ENCODE data around the gene PDIA6.
"Not testable (repeated sequence)": the region's sequence is repeated elsewhere in the genome, so short reads cannot be mapped to it uniquely, and the experiment has no call there.

The PDIA6 gene

GRCh38 chr2:10832203-10832936 lies 19.8 kb upstream of the PDIA6 start:
- DNase-seq = peak; percentile 94

- no peak for DNase-seq
These were observed 18.9 kb upstream of the PDIA6 start for GRCh38 chr2:10831400-10831985.

DNA sequence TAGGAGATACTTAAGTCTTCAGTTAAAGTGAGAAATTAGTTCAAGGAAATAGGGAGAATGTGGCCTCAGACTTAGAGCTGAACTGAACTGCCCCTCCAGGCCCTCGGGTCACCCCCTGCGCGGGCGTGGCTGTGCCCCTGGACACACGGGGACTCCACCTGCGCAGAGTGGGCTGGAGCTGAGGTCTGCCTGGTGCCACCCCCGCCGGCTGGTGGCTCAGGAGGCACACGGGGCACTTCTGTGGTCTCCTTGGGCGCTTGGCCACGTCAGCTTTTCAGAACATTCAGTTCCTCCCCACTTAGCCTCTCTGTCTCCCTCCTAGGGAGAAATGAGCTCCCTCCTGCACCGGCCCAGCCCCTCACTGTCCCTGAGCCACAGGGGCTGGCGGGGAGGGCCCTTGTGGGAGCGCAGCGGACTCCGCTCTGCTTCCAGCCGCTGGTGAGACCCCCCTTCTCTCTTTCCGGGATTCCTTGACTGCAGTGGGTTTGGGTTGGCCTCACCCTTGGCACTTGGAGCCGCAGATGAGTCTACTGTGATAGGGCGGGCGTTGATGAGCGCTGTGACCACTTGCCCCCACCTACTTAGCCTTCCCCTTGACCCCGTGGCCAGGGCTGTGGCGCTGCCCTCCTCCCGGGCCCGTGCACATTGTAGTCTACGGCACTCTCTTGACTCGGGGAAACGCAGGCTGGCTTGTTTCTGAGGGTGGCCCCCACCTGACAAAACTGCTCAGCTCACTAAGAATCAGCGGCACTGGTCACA lies 18.2 kb upstream of the PDIA6 start:
- DNase-seq = no peak

DNA sequence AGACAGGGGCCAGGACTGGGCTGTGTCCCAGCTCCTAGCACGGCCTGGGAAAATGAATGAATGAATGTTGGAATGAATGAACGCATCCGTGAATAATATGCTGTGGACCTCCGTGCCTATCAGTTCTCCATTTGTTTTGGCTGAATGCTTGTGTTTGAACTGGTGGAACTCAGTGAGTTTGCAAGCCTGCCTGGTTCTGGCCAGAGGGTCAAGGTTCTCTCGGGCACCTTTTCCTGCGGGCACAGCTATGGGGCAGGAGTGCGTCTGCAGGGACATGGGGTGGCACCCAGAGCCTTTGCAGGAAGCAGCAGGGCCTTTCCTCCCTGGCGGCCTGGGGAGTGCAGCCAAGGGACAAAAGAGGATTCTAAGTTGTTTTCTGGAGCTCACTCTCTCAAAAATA lies 17.6 kb upstream of the PDIA6 start:
- DNase-seq = no peak

GRCh38 chr2:10829299-10829698 lies 16.7 kb upstream of the PDIA6 start:
- DNase-seq = no peak

DNA sequence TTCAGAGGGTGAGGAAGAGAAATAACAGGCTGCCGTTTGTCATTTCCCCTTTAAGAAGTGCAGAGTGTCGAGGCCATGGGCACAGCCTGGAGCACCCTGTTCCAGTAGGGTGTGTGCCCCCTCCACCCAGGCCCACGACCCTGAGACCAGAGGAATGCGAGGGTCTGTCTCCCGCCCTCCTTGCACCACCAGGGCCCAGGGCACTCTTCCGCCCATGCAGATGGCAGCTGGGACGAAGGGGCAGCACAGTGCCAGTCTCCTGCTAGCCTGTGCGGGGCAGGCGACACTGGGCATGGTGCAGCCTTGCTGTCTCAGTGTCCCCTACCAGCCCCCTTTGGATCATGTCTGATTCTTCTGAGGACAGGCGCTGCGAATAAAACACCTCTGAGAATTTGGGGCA lies 15.8 kb upstream of the PDIA6 start:
- DNase-seq = no peak

DNA sequence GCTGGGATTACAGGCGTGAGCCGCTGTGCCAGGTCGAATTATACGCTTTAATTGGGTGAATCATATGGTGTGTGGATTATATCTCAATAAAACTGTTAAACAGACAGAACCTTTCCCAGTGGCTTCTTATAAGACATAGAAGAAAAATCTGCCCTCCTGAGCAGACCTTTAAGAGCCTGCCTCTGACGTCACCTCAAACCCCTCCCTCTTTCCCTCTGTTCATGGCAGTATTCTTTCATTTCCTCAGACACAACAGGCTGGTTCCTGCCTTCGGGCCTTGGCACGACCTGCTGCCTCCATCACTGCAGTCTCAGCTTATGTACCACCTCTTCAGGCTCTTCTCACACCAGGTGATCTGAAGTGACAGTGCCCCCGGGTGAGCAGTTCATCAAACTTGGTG lies 14.0 kb upstream of the PDIA6 start:
- no peak for DNase-seq

GRCh38 chr2:10826026-10826425 lies 13.4 kb upstream of the PDIA6 start:
- no peak for DNase-seq

- no peak for DNase-seq
These were observed 11.6 kb upstream of the PDIA6 start for GRCh38 chr2:10824191-10824590.

DNA sequence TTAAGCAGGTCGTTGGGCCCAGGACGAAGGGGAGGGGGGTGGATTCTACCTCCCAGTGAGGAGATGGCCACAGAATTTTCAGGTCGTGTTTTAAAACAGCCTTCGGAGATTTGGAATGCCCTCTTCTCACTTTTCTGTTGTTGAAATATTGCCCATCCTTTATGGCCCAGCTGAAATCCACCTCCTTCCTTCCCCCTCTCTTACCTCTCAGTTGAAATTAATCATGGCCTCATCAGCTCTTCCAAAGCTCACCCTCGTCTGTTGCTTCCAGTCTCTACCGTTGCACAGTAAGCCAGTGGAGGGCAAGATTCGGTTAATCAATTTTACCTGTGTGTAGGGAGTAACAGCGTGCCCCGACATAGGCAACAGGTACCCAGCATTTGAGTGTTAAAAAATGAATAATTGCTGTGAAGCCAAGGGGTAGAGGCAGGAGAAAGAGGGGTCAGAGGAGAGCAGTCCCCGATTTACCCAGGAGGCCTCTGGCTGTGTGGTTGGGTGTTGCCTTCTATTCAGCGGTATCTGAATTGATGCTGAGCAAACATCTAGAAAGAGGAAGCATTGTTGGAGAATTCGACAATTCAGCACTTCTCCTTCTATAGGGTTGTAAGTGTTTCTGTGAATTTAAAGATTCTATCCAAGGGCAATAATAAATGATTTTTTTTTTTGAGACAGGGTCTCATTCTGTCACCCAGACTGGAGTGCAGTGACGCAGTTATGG lies 8.6 kb upstream of the PDIA6 start:
- no peak for DNase-seq

- no peak for DNase-seq
These were observed 8.0 kb upstream of the PDIA6 start for GRCh38 chr2:10820562-10820961.

GRCh38 chr2:10819714-10820314 lies 7.2 kb upstream of the PDIA6 start:
- DNase-seq = no peak

GRCh38 chr2:10818984-10819383 lies 6.4 kb upstream of the PDIA6 start:
- DNase-seq = no peak

DNA sequence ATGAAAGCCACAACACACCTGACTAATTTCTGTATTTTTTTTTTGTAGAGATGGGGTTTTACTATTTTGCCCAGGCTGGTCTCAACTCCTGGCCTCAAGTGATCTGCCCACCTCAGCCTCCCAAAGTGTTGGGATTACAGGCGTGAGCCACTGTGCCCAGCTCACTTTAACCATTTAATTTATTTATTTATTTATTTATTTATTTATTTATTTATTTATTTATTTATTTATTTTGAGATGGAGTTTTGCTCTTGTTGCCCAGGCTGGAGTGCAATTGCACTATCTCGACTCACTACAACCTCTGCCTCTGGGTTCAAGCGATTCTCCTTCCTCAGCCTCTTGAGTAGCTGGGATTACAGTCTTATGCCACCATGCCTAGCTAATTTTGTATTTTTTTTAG lies 5.7 kb upstream of the PDIA6 start:
- DNase-seq = not testable (repeated sequence)

- DNase-seq = peak; percentile 84
These were observed 4.8 kb upstream of the PDIA6 start for GRCh38 chr2:10817413-10817812.

DNA sequence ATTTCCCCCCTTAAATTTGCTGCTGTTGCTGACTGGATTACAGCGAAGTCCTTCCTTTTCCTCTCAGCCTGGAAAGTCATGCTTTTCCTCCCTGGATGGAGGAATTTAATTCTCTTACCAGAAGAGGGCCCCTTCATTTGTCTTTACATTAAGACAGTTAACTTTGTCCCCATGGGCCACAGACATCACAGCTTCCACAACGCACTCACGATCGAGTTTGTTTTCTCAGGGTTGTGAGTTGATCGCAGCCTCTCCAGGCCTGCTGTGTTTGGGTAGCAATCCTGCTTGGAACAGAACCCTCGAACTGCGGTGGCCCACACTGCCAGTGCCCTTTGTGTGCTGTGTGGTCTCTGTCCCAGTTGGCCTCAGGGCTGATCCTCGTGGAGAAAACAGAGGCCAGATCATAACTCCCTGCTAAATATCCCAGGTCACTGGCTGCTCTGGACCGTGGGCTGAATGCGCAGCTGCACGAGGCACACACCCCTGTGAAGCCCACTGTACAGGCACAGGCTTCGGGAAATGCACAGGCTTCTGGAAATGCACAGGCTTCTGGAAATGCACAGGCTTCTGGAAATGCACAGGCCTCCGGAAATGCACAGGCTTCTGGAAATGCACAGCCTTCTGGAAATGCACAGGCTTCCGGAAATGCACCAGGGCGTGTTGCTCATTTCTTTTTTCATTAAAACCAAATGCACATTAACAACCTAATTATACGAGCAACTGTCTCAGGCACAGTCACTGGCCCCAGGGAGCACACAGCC lies 2.2 kb upstream of the PDIA6 start:
- no peak for DNase-seq

DNA sequence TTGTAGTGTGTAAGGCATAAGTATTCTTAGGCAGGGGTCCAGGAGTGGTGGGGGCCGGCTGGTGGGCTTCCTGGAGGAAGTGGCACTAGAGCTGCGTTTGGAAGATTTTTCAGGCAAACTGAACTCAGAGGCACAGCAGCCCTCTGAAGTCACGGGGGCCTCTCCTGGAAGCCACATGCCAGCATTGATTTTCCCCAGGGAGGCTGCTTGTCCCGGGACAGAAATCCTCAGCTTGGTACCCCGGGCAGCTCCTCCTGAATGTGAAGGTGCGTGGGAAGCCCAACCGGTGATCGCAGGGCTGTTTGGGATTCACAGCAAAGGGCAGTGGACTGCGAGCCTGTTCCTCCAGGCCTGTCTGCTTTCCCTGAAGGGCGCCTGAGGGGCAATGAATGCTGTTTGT lies 1.6 kb upstream of the PDIA6 start:
- peak; percentile 71 for DNase-seq

DNA sequence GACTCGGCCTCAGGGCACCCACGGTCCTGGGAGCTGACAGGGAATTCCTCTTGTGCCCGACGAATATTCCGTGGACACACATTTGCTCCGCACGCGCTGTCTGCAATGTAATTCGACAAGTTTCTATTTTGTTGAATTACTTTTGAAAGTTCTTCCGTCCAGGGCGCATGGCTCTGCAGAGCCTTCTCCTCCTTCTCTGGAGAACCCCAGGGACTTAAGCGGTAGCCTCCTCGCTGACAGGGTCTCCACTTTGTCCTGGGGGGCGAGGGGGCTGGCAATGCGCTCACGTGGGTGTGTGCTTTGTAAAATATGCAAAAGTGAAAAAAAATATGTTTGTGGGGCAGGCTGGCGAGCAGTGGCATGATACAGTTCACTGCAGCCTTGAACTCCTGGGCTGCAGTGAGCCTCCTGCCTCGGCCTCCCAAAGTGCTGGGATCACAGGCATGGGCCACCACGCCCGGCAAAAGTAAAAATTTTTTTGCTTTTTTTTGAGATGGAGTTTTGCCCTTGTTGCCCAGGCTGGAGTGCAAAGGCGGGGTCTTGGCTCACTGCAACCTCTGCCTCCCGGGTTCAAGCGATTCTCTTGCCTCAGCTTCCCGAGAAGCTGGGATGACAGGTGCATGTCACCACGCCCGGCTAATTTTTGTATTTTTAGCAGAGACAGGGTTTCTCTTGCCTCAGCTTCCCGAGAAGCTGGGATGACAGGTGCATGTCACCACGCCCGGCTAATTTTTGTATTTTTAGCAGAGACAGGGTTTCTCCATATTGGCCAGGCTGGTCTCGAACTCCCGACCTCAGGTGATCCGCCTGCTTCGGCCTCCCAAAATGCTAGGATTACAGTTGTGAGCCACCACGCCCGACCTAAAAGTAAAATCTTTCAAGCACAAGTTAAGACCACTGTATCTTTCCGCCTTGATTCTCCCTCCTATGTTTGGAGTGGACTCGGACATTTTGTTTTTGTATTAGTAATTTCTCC lies 866 bp upstream of the PDIA6 start:
- DNase-seq = not testable (repeated sequence)

DNA sequence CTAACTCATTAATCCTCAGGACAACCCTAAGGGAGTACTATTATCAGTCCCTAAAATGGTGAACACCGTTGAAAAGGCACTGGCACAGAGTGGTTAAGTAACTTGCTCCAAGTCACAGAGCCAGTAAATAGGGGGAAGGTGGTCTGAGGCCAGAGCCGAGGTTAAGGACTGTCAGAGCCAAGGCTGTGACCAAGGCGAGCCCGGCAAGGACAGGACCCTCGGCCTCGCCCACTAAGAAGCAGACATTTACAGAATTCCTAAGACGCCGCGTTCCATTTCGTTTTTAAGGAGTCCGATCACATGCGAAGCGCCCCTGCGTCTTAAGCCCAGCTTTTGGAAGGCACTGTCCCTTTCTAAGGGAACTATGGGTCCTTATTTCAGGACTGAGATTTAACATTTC lies 1.1 kb downstream of the PDIA6 start:
- DNase-seq = no peak

DNA sequence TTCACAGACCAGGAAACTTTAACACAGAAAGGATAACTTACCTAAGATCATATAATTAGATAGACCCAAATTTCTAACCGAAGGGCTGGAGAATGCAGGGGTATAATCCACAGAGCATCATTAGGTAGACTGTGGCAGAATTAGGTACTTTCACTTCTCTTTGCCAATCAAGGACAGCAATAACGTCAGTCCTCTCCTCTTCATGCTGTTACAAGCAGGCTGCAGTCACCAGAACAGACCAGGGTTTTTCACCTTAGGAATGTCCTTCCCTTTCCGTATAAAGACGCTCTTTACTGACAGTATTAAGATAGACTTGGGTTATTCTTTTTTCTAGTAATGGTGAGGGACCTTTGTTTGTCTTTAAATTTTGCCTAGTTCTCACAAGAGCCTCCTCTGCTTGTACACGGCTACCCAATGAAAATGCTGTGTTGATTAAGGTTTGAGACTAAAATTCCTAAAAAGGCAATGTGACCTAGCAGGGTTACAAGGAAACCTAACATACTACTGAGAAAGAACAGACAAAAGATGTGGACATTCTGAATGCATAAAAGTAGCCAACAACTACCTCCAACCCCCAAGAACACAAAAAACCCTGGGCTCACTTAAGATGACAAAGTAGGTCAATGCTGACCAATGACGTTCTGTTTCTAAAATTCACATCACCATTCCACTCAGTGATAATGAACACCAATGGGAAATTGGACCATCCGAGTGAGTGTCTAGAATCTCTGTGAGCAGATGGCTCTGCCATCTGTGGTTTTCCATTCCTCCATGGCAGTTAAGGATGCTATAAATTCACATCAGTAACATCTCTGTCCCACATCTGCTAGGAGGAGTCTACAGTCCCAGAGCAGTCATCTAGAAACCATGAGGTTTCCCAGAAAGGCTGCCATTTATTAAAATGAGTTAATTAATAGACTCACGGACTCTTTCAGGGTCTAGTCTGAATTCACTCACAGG lies 2.1 kb downstream of the PDIA6 start:
- no peak for DNase-seq
